ENCODE data around the gene SESTD1. TPM values are rescaled to one million over a fixed set of nuclear protein-coding genes. Genes with fewer than 3 reads are reported as not detected.

SESTD1 gene
- total and polyA plus RNA-seq, 2 of the 8 experiments (the other 6 are each of a cell fraction or from before 2014, with no cell fraction given) = 5.2 to 49.6 TPM

DNA sequence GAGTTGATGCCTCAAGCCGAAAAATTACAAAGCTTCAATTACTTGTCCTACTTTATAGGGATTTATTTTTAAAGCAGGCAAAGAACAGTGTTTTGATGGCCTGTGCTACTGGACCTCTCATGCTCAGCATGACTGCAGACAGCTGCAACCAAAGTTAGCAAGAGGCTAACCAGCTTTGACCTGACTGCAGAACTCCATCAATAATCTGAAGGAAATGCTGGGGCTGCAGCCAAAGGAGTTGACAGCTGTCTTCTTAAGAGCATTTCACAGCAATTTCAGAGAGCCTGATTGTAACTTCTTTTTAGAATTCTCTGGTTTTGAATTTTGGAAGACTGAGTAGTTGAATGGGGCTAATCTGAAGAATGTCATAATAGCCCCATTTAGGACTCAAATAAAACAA lies 46.5 kb upstream of the SESTD1 start (continued):
- TF ChIP-seq JUND (IDR thresholded peaks at IDR 0.05; ENCODE audit: low read length) = no peak
